T-helper 1 cell treated with Interleukin-12 subunit alpha and Interleukin-12 subunit beta and Interleukin-4 antibody, amounts not matched to agents 30 ng/mL and 1 ng/mL, for 36 hours (primary cell): Measurements from ENCODE around the gene UGT1A10. TPM values are rescaled to one million over a fixed set of nuclear protein-coding genes. Genes with fewer than 3 reads are reported as not detected.
"Not testable (repeated sequence)": the region's sequence is repeated elsewhere in the genome, so short reads cannot be mapped to it uniquely, and the experiment has no call there.

Experiments
- intact Hi-C: fragments of 100-400 bp; cut with micrococcal nuclease; formaldehyde crosslinking; loops from one replicate; pipeline ENCODE4 v1.15.1; 2024
- total RNA-seq: library from RNA; stranded (reverse); gene quantifications from 2 replicates; pipeline ENCODE4 v1.2.3, GENCODE V29; 2022

Gene UGT1A10
- total RNA-seq, 1 donor from 2014 or later = not detected

DNA sequence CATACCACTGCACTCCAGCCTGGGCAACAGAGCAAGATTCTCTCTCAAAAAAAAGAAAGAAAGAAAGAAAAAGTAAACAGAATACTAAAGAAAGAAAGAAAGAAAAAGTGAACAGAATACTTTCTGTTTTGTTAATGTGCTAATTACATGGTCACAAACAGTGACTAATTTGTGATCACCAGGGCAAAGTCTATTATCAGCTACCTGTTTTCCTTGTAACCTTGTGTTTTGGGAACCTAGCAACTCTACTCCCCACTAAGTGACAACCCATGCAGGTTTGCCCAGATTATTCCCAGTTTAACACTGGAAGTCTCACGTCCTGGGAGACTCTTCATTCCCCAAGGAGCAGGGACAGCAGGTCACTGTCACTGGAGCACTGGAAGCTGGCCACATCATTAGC lies 18.8 kb downstream of the UGT1A10 start:
- intact Hi-C loops = no loop called here

DNA sequence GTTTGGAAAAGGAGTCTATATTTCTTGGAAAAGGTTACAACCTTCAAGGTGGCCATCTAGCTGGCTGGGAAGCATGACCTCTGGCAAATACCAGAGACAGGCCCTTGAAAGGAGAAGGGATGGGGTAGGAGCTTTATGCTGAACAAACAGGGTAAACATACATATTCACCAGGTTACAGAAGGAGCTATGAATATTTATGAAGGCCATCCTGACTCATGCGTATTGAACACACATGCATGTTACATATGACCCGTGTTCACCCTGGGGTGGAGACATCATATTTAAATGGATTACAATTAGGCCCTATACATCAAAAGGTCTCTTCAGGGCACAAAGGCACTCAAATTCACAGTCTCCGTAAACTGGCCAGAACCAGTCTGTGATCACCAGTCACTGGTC lies 19.7 kb downstream of the UGT1A10 start:
- intact Hi-C loops = not testable (repeated sequence)

DNA sequence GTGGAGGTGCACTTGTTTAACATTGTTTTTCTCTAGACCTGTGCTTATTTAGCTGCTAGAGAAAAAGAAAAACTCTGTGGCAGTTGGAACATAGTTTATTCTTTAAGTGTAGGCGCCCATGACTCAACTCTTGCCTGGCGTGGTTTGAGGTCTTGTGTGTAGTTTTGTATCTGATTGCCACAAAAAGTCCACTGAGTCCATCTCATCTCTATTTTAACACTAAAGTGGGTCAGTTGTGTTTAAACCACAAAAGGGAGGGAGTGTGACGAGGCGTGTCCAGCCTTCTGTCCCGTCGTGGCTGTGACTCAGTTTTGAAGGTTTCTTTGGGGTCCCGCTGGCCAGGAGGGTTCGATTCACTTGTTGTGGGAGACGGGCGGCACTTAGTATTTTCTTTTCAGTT lies 20.2 kb downstream of the UGT1A10 start:
- intact Hi-C loops = no loop called here

DNA sequence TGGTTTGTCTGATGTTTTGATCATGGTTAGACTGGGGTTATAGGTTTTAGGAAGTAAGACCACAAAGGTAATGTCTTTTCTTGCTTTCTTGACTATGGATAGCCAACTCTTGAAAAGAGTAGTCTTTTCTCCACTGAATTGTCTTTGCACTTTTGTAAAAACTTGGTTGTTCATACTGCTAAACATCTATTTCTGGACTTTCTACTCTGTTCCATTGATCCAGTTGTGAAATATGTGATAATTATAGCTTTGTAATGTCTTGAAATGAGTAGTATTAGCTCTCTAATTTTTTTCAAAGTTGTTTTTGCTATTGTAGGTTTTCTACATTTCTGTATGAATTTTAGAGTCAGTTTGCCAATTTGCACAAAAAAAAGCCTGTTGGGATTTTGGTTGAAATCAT lies 22.4 kb downstream of the UGT1A10 start:
- intact Hi-C loops = no loop called here

DNA sequence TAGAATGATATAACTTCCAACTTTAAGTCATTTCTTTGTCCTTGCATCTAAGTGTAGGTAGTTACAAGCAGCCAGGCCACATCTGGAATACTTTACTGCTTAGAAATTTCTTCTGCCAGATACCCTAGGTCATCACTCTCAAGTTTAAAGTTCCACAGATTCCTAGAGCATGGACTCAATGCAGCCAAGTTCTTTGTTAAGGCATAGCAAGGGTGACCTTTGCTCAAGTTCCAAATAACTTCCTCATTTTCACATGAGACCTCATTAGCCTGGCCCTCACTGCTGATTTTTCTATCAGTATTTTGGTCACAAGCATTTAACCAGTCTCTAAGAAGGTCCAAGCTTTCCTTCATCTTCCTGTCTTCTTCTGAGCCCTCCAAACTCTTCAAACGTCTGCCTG lies 27.7 kb downstream of the UGT1A10 start:
- intact Hi-C loops = no loop called here

DNA sequence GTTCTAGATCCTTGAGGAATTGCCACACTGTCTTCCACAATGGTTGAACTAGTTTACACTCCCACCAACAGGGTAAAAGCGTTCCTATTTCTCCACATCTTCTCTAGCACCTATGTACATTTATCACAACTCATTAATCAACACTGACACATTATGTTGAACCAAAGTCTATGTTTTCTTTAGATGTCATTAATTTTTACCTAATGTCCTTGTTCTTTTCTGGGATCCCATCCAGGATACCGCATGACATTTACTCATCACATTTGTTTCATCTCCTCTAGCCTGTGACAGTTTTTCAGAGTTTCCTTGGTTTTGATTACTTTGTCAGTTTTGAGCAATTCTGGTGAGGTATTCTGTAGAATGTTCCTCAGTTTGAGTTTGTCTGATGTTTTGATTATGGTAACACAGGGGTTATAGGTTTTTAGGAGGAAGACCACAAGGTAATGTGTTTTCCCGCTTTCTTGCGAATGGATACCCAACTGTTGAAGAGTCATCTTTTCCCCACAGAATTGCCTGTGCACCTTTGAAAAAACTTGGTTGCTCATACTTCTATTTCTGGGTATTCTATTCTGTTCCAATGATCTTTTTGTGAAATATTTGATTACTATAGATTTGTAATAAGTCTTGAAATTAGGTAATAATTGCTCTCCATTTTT lies 32.5 kb downstream of the UGT1A10 start:
- intact Hi-C loops = no loop called here

DNA sequence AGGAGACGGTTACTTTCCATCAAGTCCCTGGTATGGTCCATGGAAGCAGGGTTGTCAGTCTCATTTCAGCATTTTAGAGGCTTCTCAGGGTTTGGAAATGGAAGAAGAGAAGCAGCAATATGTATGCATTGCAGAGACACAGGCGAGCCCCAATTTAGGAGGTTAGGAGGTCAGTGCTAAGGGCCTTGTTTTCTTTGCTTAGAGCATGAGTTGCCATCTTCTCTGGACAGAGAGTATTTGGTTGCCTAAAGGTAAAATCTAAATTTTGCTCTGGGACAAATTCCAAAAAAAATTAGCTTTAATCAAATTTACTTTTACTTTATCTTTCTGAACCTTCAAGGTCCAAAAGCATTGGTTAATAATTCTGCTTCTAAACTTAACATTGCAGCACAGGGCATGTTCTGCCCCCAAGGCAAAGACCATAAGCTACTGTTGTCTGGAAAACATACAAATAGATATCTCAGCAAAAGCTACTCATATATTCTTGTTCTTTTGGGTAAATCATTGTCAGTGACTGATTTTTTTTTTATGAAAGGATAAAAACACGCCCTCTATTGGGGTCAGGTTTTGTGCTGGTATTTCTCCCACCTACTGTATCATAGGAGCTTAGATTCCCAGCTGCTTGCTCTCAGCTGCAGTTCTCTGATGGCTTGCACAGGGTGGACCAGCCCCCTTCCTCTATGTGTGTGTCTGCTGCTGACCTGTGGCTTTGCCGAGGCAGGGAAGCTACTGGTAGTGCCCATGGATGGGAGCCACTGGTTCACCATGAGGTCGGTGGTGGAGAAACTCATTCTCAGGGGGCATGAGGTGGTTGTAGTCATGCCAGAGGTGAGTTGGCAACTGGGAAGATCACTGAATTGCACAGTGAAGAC lies 35.3 kb downstream of the UGT1A10 start, which contains the start of gene UGT1A9:
Gene UGT1A9 (plus strand): TSS at position 609 of the 872 bp plus-strand sequence. CDS start 37 bp downstream, at position 646.
- intact Hi-C loops = no loop called here

DNA sequence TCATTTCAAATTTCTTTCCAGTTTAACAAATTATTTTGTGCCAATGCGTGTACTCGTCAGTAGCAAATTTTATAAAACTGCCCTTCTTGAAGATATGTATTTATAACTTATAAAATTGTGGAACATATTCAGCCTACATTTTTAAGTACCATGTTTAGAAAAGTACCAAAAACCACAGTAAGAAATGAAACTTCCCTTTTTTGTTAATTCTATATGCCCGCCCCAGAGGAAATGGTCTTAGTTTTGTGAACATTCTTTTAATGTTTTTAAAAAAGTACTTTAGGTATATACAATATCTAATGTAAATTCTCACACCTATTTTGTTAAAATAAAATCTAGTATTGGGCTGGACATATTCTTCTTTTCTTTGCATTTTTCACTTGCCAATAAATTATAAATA lies 36.6 kb downstream of the UGT1A10 start:
- intact Hi-C loops = no loop called here

DNA sequence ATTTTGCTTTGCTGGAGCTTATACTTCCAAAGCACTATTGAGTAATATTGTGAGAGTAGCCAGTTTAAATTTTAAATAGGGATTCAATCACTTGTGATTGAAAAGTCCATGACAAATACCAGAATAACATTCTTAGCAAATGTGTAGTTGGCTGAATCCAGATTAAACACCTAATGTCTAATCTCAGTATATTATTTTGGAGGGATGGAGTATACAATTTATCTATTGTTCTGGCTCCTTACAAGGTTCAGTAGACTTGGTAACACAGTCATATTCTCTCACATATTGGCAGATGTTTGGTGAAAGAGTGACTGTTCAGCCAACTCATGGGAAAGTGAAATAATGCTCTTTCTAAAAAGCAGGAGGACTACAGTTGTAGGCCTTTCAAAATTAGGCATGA lies 37.6 kb downstream of the UGT1A10 start:
- intact Hi-C loops = no loop called here

DNA sequence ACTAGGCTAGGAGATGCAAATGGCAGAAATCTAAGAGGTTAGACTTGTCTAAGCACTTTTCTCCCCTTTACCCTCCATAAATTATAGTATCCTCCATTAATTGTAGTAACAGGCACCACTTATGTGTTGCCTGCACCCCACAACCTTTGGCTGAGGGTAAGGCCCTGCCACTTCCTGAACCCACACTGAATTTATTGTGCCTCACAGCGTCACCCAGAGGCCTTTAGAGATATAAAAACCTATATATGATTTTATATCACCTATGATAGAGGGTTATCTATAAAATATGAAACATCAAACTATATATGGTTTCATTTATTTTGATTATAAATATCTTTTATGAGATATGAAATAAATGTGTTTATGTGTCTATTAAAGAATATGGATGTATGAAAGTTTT lies 38.1 kb downstream of the UGT1A10 start:
- intact Hi-C loops = no loop called here

DNA sequence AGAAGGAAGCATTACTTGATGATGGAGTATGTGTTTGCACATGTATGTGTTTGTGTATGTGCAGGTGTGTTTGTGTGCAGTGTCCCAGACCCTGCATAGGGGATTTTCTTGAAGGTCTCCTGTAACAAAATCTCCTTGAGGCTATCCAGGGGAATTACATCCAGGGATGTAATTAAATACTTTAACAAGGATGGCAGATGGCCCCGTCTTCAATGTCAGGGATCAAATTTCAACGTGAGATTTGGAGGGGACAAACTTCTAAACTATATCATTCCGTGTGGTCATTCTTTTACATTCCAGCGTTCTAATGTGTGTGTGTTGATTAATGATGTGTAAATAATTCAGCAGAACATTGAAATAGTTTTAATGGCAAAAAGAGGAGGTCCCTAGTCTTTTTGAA lies 38.7 kb downstream of the UGT1A10 start:
- intact Hi-C loops = no loop called here

DNA sequence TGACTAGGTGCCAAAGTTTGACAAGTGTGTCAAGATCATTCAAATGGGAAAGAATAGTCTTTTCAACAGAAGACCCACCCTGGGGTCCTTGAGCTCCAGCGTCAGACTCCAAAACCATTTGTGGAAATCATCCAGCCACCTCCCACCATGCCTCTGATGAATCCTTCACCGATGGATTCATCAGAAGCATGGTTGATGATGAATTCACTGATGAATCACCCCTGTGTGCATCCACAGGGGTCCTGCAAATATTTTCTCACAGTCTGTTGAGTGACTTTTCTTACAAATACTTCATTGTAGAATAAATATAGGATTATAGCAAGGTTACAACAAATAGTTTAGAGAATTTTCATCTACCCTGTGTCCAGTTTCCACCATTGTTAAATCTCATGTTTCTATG lies 39.8 kb downstream of the UGT1A10 start:
- intact Hi-C loops = no loop called here

DNA sequence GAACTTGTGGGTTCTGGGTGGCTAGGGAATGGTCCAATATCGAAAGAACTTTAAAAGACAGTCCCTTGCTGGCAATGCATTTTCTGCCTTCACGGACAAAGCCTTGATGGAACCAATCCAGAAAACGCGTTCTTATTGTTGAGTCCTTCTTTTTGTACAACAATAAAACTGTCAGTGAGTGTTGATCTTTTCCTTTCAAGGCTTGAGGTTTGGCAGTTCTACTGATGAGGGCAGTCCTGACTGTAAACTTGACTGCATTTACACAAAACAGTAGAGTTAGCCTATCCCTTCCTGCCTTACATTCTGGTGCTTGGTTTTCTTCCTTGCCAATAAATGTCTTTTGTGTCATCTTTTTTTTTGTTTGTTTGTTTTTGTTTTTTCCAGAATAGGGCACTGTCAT lies 42.9 kb downstream of the UGT1A10 start:
- intact Hi-C loops = no loop called here

DNA sequence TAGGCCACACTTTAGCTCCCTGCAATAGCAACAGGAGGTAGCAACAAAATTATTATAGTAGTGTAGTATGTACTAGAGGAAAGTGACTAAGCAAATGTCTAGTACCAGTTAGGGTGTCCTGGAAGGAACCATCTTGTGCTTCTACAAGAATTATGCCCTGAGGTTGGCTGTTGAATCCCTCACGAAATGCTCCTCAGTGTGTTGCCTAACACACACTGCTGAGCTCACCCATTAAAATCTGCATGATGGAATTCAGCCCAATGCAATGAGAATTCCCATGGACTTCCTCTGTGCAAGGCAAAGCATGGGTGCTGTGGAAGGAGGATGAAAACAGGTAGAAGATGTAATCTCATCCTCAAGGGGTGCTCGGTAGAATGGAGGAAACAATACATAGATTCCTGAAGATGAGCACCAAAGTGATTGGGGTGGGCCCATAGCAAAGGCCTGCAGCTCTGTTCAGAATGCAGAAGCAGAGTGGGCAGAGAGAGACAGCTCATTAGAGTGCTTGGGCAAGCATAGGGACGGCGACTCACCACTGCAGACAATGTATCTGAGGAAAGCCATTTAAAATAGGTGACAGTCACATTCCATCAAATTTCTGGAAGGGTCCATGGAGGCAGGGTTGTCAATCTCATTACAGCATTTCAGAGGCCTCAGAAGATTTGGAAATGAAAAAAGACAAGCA lies 44.3 kb downstream of the UGT1A10 start:
- intact Hi-C loops = no loop called here

DNA sequence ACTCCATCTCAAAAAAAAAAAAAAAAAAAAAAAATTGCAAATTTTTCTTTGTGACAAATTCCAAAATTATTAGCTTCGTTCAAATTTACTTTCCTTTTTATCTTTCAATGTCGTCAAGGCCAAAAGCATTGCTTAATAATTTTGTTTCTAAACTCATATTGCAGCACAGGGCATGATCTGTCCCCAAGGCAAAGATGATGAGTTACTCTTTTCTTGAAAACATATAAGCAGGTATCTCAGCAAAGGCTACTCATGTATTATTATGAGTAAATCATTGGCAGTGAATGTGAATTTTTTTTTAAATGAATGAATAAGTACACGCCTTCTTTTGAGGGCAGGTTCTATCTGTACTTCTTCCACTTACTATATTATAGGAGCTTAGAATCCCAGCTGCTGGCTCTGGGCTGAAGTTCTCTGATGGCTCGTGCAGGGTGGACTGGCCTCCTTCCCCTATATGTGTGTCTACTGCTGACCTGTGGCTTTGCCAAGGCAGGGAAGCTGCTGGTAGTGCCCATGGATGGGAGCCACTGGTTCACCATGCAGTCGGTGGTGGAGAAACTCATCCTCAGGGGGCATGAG lies 45.4 kb downstream of the UGT1A10 start, which contains the start of gene UGT1A7:
Gene UGT1A7 (plus strand): TSS at position 381 of the 579 bp plus-strand sequence. CDS start 37 bp downstream, at position 418.
- intact Hi-C loops = no loop called here

DNA sequence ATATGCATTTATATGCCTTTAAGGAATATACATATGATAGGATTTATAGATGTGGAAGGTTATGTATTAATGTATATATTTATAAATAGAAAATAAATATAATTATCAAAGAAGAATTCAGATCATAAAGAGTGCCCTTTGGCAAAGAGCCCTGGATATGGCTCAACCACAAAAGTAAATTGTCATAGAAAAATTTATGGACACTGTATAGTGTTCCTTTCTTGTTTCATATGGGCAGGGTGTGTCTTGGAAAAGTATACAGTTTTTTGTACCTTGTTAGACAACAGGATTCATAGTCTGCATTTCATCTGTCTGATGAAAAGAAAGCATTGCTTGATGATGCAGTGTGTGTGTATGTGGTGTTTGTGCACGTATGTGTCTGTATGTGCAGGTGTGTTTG lies 48.4 kb downstream of the UGT1A10 start:
- intact Hi-C loops = no loop called here

DNA sequence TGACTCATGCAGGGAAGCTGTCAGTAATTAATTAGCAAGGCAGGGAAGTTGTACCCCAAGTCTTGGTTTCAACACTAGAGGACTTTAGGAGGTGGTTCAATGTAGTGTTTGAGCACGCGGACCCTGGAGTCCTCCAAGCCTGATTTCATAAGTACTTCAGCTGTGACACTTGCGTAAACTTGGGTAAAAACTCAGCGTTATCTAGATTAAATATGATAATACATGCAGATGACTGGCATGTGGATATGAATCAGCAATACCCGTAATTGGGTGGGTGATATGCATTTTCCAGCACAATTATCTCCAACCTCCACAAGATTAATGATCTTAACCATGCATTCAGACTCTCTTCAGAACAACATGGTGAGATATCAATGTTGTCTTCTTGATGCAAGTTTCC lies 50.7 kb downstream of the UGT1A10 start:
- intact Hi-C loops = no loop called here

DNA sequence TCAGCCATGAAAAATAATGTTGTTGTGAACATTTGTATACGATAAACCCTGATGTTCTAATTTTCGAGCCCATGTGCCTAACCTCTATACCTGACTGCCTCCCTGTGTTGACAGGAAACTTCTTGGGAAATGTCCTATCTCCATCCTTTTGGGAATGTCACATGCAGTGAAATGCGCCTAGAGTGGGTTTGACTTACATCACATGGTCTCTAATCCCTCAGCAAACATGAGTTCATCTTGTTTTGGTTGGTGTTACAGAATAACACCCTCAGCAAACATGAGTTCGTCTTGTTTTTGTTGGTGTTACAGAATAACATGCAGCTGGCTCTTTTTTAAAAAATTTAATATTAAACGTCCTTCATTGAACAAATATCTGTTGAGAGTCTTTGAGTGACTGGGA lies 52.1 kb downstream of the UGT1A10 start:
- intact Hi-C loops = no loop called here

DNA sequence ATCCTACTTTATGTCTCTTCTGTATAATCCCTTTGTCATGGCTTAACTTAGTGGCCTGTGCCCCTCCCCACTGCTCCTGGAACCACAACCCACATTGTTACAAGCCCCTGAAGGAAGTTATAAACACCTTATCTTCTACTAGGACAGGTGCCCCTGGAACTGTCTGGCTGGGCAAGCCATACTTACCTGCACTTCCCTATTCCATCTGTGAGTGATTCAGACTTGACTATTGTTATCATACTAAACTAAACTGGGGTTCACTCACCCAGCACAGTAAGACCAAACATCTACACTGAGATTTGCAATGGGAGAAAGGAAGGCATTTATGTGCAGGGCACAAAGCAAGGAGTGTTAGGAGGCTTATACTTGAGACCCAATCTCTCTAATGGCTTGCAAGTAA lies 52.8 kb downstream of the UGT1A10 start:
- intact Hi-C loops = no loop called here

DNA sequence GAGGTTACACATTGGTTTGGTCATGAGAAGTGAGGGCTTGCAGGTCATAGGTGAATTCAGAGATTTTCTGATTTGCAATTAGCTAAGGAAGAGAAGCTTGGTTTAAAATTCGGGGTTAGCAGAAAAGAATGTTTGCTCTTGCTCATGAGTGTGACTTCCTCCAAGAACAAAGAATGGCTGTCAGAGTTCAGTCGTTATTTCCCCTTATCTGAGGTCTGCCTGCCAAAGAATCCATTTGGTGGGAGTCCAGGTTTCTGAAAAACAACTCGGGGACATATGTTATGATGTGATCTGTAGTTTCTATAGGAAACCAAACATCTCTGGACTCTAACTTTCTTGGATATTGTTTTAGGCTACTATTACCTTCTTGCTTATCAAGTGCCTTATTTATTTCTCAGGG lies 53.3 kb downstream of the UGT1A10 start:
- intact Hi-C loops = no loop called here

DNA sequence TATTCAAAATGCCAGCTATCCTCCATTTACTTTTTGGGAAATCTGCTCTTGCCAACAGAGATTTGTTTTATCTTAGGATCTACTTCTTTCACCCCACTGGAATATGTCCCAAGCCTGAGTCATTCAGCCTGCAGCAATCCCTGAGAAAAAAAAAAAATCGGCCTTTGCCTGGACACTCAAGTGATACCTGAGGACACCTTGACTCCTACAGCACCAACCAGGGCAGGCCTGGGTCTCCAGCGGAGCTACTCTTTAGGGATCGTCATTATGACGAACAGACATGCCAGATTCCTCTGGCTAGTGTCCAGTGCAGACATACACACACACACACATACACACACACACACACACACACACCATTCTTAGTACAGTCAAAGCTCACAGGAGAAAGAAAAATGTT lies 54.2 kb downstream of the UGT1A10 start:
- intact Hi-C loops = no loop called here
